GM11168 (cell line): ENCODE data around the gene ANO5.

ENCODE experiments used
- in situ Hi-C: fragments of 300-500 bp; cut with MboI; formaldehyde crosslinking; loops from one replicate; pipeline ENCODE4 v1.12.0; 2022; ENCODE audit warnings: low sequenced_read_pairs; ENCODE audit not compliant: unreplicated experiment

The ANO5 gene

DNA sequence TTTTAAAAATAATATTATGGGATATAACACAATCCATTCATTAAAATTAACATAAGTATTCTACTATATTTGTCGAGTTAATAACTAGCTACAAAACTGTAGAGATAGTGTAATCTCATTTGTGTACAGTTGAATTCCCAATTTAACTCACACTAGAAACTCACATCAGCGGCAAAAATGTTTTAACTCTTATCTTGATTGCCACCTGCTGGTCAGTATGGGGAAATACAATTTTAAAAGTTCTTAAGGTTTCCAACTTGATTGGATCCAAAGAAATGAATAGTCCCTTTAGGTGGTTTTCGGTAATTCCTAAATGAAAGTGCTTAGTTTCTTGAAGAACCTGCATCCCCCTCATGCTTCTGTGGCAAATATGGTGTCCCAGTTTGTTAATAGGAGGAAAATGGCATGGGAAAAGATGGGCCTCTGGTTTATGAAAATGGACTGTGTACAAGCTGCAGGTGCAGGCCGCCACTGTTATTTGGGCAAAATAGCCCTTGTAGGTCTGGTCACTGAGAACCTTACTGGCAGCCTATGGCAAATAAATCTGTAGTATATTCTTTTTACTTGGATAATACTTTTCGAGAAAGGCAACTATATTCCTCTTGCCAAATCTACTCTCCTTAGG lies 111.6 kb downstream of the ANO5 start:
- in situ Hi-C loops: no loop called here

DNA sequence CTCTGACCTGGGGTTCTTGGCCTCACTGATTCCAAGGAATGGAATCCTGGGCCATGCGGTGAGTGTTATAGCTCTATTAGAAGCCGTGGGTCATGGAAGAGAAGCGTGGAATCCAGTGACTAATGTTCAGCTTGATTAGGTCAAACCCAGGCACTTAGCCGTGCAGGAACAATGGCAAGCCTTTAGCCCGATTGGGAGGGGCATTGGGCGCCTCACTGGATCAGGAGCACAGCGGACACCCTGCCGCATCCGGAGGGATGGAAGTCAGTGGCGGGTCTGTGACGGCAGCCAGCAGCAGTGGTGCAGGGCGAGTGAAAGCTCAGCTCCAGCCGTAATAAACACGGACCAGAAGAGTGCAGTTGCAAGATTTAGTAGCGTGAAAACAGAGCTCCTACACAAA lies 124.8 kb downstream of the ANO5 start:
- in situ Hi-C loops: no loop called here

DNA sequence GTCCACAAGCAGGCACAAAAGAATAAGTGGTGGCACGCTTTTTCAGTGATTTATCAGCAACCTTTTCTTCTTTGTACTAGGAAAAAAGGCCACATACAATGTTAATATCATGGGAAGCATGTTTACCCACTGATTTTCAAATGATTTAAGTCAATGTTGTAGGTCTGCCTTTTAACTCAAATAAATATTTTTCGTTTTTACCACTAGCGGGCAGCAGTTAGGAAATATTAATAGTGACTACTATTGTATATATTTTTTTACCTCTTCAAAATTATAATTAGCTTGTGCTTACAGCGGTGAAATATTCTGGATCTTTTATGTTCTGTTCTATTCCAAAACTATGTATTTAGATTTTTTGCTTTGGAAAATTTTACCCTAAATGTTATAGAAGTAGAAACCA lies 138.9 kb downstream of the ANO5 start:
- in situ Hi-C loops: loop anchor here (10.0 kb wide), 1 partner anchor 463 kb away; no protein-coding TSS in a partner anchor
